ENCODE results near the gene SELPLG.

DNA sequence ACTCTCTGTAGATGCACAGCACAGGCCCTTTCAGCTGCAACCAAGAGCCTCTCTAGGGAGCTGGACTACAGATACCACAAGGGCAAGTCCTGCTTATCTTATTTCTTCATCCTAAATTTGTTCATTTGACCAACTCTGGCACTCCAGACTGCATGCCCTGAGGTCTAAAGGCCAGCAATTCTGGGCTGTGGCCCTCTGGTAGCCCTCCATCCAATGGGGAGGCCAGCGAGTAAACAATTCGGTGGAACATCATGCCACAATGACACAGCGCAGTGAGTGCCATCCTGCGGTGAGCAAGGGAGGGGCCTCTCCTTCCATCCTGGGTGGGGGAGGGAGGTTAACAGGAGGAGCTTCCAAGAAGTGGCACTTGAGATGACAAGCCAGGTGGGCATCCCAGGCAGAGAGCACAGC lies 652 bp upstream of the SELPLG start:
- no peak for TF ChIP-seq POLR2A (IDR thresholded peaks at IDR 0.05)
- TF ChIP-seq, protein P1, sequence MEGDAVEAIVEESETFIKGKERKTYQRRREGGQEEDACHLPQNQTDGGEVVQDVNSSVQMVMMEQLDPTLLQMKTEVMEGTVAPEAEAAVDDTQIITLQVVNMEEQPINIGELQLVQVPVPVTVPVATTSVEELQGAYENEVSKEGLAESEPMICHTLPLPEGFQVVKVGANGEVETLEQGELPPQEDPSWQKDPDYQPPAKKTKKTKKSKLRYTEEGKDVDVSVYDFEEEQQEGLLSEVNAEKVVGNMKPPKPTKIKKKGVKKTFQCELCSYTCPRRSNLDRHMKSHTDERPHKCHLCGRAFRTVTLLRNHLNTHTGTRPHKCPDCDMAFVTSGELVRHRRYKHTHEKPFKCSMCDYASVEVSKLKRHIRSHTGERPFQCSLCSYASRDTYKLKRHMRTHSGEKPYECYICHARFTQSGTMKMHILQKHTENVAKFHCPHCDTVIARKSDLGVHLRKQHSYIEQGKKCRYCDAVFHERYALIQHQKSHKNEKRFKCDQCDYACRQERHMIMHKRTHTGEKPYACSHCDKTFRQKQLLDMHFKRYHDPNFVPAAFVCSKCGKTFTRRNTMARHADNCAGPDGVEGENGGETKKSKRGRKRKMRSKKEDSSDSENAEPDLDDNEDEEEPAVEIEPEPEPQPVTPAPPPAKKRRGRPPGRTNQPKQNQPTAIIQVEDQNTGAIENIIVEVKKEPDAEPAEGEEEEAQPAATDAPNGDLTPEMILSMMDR (IDR thresholded peaks at IDR 0.05), result no peak

Data from prostate gland (tissue), 2 donors.